Hepatocyte (in vitro differentiated cells): ENCODE data around the gene IGFLR1. TPM values are rescaled to one million over a fixed set of nuclear protein-coding genes. Genes with fewer than 3 reads are reported as not detected.

Experiments
- DNase-seq: peaks from one replicate; pipeline ENCODE4 v3.0.0-alpha.2; 2016; ENCODE audit warnings: low spot score
- H2AFZ ChIP-seq: fragments of 200-600 bp; sonication (generic); 2 replicates; pipeline ENCODE4 v1.6.0; 2016; ENCODE audit warnings: antibody characterized with exemption, mild to moderate bottlenecking
- H3K27ac ChIP-seq: fragments of 200-600 bp; sonication (generic); 2 replicates; pipeline ENCODE4 v1.5.1; 2016; ENCODE audit warnings: mild to moderate bottlenecking
- H3K27me3 ChIP-seq: fragments of 200-600 bp; sonication (generic); 2 replicates; pipeline ENCODE4 v1.6.1; 2016
- H3K36me3 ChIP-seq: fragments of 200-600 bp; sonication (generic); replicated peaks from 2 replicates; pipeline ENCODE4 v1.5.1; 2016; ENCODE audit warnings: low read depth; ENCODE audit not compliant: insufficient read depth
- H3K4me1 ChIP-seq: fragments of 200-600 bp; sonication (generic); 2 replicates; pipeline ENCODE4 v1.5.1; 2016; ENCODE audit warnings: mild to moderate bottlenecking, moderate library complexity; ENCODE audit not compliant: insufficient read depth
- H3K4me2 ChIP-seq: fragments of 200-600 bp; sonication (generic); 2 replicates; pipeline ENCODE4 v1.6.0; 2016
- H3K4me3 ChIP-seq: fragments of 200-600 bp; sonication (generic); 2 replicates; pipeline ENCODE4 v1.5.1; 2016; ENCODE audit warnings: mild to moderate bottlenecking
- H3K79me2 ChIP-seq: fragments of 200-600 bp; sonication (generic); 2 replicates; pipeline ENCODE4 v1.6.0; 2017; ENCODE audit warnings: mild to moderate bottlenecking
- H3K9me2 ChIP-seq: fragments of 200-600 bp; sonication (generic); replicated peaks from 2 replicates; pipeline ENCODE4 v1.6.0; 2017; ENCODE audit warnings: mild to moderate bottlenecking; ENCODE audit not compliant: insufficient read depth
- H3K9me3 ChIP-seq: fragments of 200-600 bp; sonication (generic); 2 replicates; pipeline ENCODE4 v1.5.1; 2016; ENCODE audit warnings: low read depth, mild to moderate bottlenecking
- H4K20me1 ChIP-seq: fragments of 200-600 bp; sonication (generic); 2 replicates; pipeline ENCODE4 v1.6.0; 2016; ENCODE audit warnings: mild to moderate bottlenecking; ENCODE audit not compliant: insufficient read depth, poor library complexity, severe bottlenecking
- EZH2 ChIP-seq: fragments of 200-600 bp; sonication (generic); IDR thresholded peaks from 2 replicates; pipeline ENCODE4 v1.6.1; 2016; ENCODE audit warnings: antibody characterized with exemption, mild to moderate bottlenecking, borderline replicate concordance
- EZH2phosphoT487 ChIP-seq: fragments of 200-600 bp; sonication (generic); IDR thresholded peaks from one replicate; pipeline ENCODE4 v1.6.1; 2018; ENCODE audit warnings: antibody characterized with exemption, mild to moderate bottlenecking, low read depth, moderate library complexity; ENCODE audit not compliant: unreplicated experiment, severe bottlenecking
- WGBS: methylation state at CpG from one replicate; pipeline ENCODE4 v1.1.6; 2016; ENCODE audit warnings: low lambda C conversion rate; ENCODE audit errors: missing lambda C conversion rate; 5-methylcytosine and 5-hydroxymethylcytosine counted together
- polyA plus RNA-seq: library from polyadenylated mRNA; unstranded; fragments of >200 nt; fragmentation: Nextera tagmentation; extraction: Ambion mirVana; gene quantifications from 2 replicates; pipeline ENCODE4 v1.2.1, GENCODE V29; 2016
- total RNA-seq: library from RNA; depleted of rRNA; stranded (reverse); fragments of >200 nt; gene quantifications from 2 replicates; pipeline ENCODE4 v1.2.3, GENCODE V29; 2014
- TF ChIP-seq, protein P1 (sequence below): fragments of 200-600 bp; sonication (generic); IDR thresholded peaks from 2 replicates; pipeline ENCODE4 v1.5.1; 2016; ENCODE audit warnings: antibody characterized with exemption, mild to moderate bottlenecking; ENCODE audit not compliant: poor library complexity

The IGFLR1 gene, protein sequence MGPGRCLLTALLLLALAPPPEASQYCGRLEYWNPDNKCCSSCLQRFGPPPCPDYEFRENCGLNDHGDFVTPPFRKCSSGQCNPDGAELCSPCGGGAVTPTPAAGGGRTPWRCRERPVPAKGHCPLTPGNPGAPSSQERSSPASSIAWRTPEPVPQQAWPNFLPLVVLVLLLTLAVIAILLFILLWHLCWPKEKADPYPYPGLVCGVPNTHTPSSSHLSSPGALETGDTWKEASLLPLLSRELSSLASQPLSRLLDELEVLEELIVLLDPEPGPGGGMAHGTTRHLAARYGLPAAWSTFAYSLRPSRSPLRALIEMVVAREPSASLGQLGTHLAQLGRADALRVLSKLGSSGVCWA
- total RNA-seq (3.6 and 5.6 TPM in 2 replicates), polyA plus RNA-seq (4.5 and 4.6 TPM in 2 replicates)

GRCh38 chr19:35742121-35742724, at the start of gene IGFLR1:
Gene IGFLR1, minus strand, starts transcription at chr19:35742452. Its CDS starts 1,272 bp downstream, at chr19:35741180.
- Histone ChIP-seq H3K36me3 (no peaks in the 10 kb centered on the region), H3K9me3 (no peaks in the 10 kb centered on the region), H3K9me2 (no peaks in the 10 kb centered on the region), H2AFZ (no peak within 1 kb of the TSS), H4K20me1 (no peaks in the 10 kb centered on the region), H3K79me2 (peaks cover 15% of the 10 kb centered on the region), H3K4me1 (peaks cover 9% of the 10 kb centered on the region), H3K4me3 (no peak within 1 kb of the TSS), H3K4me2 (peak within 1 kb of the TSS; percentile 92), H3K27me3 (no peaks in the 10 kb centered on the region), H3K27ac (peak within 1 kb of the TSS; percentile 41)
- DNase-seq, result no peak
- 95% methylated on average over 9 of the region's 9 CpGs for WGBS
- no peak for TF ChIP-seq EZH2
- TF ChIP-seq EZH2phosphoT487, result no peak
- TF ChIP-seq, protein P1, sequence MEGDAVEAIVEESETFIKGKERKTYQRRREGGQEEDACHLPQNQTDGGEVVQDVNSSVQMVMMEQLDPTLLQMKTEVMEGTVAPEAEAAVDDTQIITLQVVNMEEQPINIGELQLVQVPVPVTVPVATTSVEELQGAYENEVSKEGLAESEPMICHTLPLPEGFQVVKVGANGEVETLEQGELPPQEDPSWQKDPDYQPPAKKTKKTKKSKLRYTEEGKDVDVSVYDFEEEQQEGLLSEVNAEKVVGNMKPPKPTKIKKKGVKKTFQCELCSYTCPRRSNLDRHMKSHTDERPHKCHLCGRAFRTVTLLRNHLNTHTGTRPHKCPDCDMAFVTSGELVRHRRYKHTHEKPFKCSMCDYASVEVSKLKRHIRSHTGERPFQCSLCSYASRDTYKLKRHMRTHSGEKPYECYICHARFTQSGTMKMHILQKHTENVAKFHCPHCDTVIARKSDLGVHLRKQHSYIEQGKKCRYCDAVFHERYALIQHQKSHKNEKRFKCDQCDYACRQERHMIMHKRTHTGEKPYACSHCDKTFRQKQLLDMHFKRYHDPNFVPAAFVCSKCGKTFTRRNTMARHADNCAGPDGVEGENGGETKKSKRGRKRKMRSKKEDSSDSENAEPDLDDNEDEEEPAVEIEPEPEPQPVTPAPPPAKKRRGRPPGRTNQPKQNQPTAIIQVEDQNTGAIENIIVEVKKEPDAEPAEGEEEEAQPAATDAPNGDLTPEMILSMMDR, result no peak

DNA sequence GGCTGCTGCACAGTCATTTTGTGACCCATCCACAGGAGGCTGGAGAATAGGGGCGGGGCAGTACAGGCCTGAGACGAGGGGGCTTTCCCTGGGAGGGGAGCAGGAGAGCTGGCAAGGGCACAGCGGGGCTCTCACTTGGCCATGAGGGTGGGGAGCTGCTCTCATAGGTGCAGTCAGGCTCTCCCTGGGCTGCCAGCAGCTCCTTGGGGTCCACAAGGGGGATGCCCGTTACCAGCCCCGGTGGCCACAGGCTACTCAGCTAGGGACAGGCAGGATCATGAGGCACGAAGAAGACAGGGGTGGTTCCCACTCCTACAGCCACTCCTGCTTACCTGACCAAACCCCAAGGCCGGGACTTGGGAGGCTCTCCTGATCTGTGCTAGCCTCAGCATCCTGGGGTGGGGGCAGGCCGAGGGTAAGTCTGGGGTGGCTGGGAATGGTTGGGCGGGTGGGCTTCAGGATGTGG, 49.6 kb upstream of the IGFLR1 start:
- no peak overlapping the region for H3K4me3 ChIP-seq
- H3K4me1 ChIP-seq, result no peaks in the 10 kb centered on the region
- TF ChIP-seq, protein P1, result no peak
- TF ChIP-seq EZH2 (no peak), EZH2phosphoT487 (no peak)
- H3K27me3 ChIP-seq, result peaks cover 13% of the 10 kb centered on the region
- H3K9me2 ChIP-seq, result no peaks in the 10 kb centered on the region
- no peak overlapping the region for H3K27ac ChIP-seq
- no peaks in the 10 kb centered on the region for H4K20me1 ChIP-seq
- H3K4me2 ChIP-seq, result no peak overlapping the region
- WGBS, result 87% methylated on average over 9 of the region's 9 CpGs
- no peaks in the 10 kb centered on the region for H3K36me3 ChIP-seq
- H3K9me3 ChIP-seq, result no peaks in the 10 kb centered on the region
- H3K79me2 ChIP-seq, result no peaks in the 10 kb centered on the region
- H2AFZ ChIP-seq, result no peak overlapping the region
- DNase-seq, result no peak

DNA sequence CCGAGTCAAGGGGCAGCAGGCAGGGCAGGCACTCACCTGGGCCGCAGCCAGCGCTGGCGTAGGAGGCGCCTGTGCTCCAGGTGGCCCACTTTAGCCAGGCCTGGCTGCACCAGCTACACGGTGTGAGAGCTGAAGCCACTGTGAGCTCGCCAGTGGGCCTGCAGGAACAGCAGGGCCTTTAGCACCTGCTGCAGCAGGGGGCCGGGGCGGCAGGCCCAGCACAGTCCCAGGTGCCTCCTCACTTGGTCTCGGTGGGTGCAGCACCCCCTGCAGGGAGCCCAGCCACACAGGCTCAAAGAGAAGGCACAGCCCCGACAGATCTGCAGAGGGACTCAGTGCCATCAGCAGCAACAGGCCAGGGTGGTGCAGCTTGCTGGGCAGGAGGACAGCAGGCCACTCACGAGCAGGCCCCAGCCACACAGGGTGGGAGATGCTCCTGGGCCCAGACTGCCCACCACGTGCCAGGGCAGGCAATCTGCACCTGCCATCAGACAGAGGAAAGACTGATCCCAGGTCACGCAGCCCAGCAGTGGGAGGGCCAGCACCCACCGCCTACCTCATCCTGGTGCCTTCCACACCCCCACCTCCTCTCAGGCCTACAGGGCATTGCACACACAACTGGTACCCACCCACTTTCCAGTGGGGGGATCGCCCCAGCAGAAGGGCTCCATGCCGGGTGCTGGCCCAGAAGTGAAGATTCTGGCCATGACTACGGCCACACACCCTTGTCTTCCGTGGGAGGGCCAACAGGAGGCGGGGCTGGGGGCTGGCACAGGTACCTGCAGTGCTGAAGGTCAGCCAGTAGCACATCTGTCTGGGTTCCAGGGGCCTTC, 48.9 kb upstream of the IGFLR1 start:
- no peaks in the 10 kb centered on the region for H3K9me3 ChIP-seq

More for the DNA sequence above, 48.9 kb upstream of the IGFLR1 start:
- Histone ChIP-seq H4K20me1 (no peaks in the 10 kb centered on the region), H3K36me3 (no peaks in the 10 kb centered on the region), H3K27me3 (peaks cover 7% of the 10 kb centered on the region), H2AFZ (no peak overlapping the region), H3K9me2 (no peaks in the 10 kb centered on the region), H3K4me1 (no peaks in the 10 kb centered on the region), H3K27ac (no peak overlapping the region), H3K4me2 (no peak overlapping the region), H3K79me2 (no peaks in the 10 kb centered on the region), H3K4me3 (no peak overlapping the region)
- 66% methylated on average over 20 of the region's 20 CpGs for WGBS
- no peak for DNase-seq
- TF ChIP-seq, protein P1, result no peak
- TF ChIP-seq EZH2 (no peak), EZH2phosphoT487 (no peak)
